HepG2 (cell line): ENCODE results near the gene ANKRD52. TPM values are rescaled to one million over a fixed set of nuclear protein-coding genes. Genes with fewer than 3 reads are reported as not detected.

ENCODE experiments used
- BATF2 ChIP-seq: sonication (generic); formaldehyde crosslinking; IDR thresholded peaks from 2 replicates; pipeline ENCODE4 v1.8.0; 2022; ENCODE audit warnings: mild to moderate bottlenecking, missing genetic modification reagents, moderate library complexity
- CREM ChIP-seq, 2 experiments: sonication (generic) in 1 of 2; formaldehyde crosslinking in 1 of 2; IDR thresholded peaks; 2 replicates each; pipeline versions ENCODE4 v1.4.0 to v1.6.1; 2016 to 2020; ENCODE audit warnings: antibody characterized with exemption in 1 of 2, mild to moderate bottlenecking in 1 of 2, missing genetic modification reagents in 1 of 2
- FOSL2 ChIP-seq: sonication (generic); formaldehyde crosslinking; IDR thresholded peaks from 2 replicates; pipeline ENCODE4 v1.4.0; 2020; ENCODE audit warnings: missing genetic modification reagents
- GZF1 ChIP-seq: sonication (generic); formaldehyde crosslinking; IDR thresholded peaks from 2 replicates; pipeline ENCODE4 v1.5.1; 2020; ENCODE audit warnings: mild to moderate bottlenecking, missing genetic modification reagents
- JUN ChIP-seq: sonication (generic); formaldehyde crosslinking; IDR thresholded peaks from 2 replicates; pipeline ENCODE4 v1.4.0; 2020; ENCODE audit warnings: mild to moderate bottlenecking, missing genetic modification reagents
- MAFG ChIP-seq: sonication (generic); formaldehyde crosslinking; IDR thresholded peaks from 2 replicates; pipeline ENCODE4 v1.5.1; 2020; ENCODE audit warnings: mild to moderate bottlenecking, missing genetic modification reagents
- MEIS2 ChIP-seq: sonication (generic); formaldehyde crosslinking; IDR thresholded peaks from 2 replicates; pipeline ENCODE4 v1.9.0; 2021; ENCODE audit warnings: mild to moderate bottlenecking, missing genetic modification reagents
- NCOR1 ChIP-seq: fragments of 200-600 bp; sonication (generic); IDR thresholded peaks from 2 replicates; pipeline ENCODE4 v1.7.0; 2017; ENCODE audit warnings: antibody characterized with exemption, low read length, borderline replicate concordance
- PRMT3 ChIP-seq: sonication (generic); formaldehyde crosslinking; IDR thresholded peaks from 2 replicates; pipeline ENCODE4 v1.8.1; 2022; ENCODE audit warnings: low read depth, mild to moderate bottlenecking, moderate library complexity, missing genetic modification reagents, borderline replicate concordance
- RBM22 ChIP-seq: fragments of 200-400 bp; formaldehyde crosslinking; optimal IDR thresholded peaks from 2 replicates; pipeline ENCODE3; 2017; ENCODE audit warnings: mild to moderate bottlenecking, low read length, moderate library complexity
- SCMH1 ChIP-seq: sonication (generic); formaldehyde crosslinking; IDR thresholded peaks from 2 replicates; pipeline ENCODE4 v1.9.0; 2021; ENCODE audit warnings: missing genetic modification reagents, mild to moderate bottlenecking, borderline replicate concordance
- SMC3 ChIP-seq: IDR thresholded peaks from 2 replicates; pipeline ENCODE4 v1.6.1; 2011; ENCODE audit warnings: low read length, improper control_type of control experiment
- ZEB1 ChIP-seq: IDR thresholded peaks from 2 replicates; pipeline ENCODE4 v1.6.1; 2012; ENCODE audit warnings: mild to moderate bottlenecking, low read depth, inconsistent platforms; ENCODE audit not compliant: insufficient replicate concordance
- ZGPAT ChIP-seq: IDR thresholded peaks from 2 replicates; pipeline ENCODE4 v1.6.1; 2016; ENCODE audit warnings: mild to moderate bottlenecking
- ZNF225 ChIP-seq: sonication (generic); formaldehyde crosslinking; IDR thresholded peaks from 2 replicates; pipeline ENCODE4 v1.4.0; 2020; ENCODE audit warnings: mild to moderate bottlenecking, missing genetic modification reagents
- ZNF263 ChIP-seq: sonication (generic); formaldehyde crosslinking; IDR thresholded peaks from 2 replicates; pipeline ENCODE4 v1.4.0; 2020; ENCODE audit warnings: missing genetic modification reagents
- ZNF281 ChIP-seq: sonication (generic); formaldehyde crosslinking; IDR thresholded peaks from 2 replicates; pipeline ENCODE4 v1.4.0; 2020; ENCODE audit warnings: missing genetic modification reagents, borderline replicate concordance
- ZNF329 ChIP-seq: sonication (generic); formaldehyde crosslinking; IDR thresholded peaks from 2 replicates; pipeline ENCODE4 v1.9.0; 2021; ENCODE audit warnings: low read depth, mild to moderate bottlenecking, missing genetic modification reagents
- ZNF33A ChIP-seq: sonication (generic); formaldehyde crosslinking; IDR thresholded peaks from 2 replicates; pipeline ENCODE4 v1.5.1; 2020; ENCODE audit warnings: missing genetic modification reagents, mild to moderate bottlenecking, moderate library complexity, borderline replicate concordance
- ZNF382 ChIP-seq: sonication (generic); formaldehyde crosslinking; IDR thresholded peaks from 2 replicates; pipeline ENCODE4 v1.5.0; 2020; ENCODE audit warnings: missing genetic modification reagents, mild to moderate bottlenecking, borderline replicate concordance
- ZNF644 ChIP-seq: IDR thresholded peaks from 2 replicates; pipeline ENCODE4 v1.6.1; 2016; ENCODE audit warnings: low read depth
- ZNF674 ChIP-seq: sonication (generic); formaldehyde crosslinking; IDR thresholded peaks from 2 replicates; pipeline ENCODE4 v1.5.0; 2020; ENCODE audit warnings: low read depth, mild to moderate bottlenecking, missing genetic modification reagents
- ZNF704 ChIP-seq: sonication (generic); formaldehyde crosslinking; IDR thresholded peaks from 2 replicates; pipeline ENCODE4 v1.8.1; 2023; ENCODE audit warnings: mild to moderate bottlenecking, inconsistent platforms, moderate library complexity, missing genetic modification reagents, borderline replicate concordance
- ZNF75D ChIP-seq: sonication (generic); formaldehyde crosslinking; IDR thresholded peaks from 2 replicates; pipeline ENCODE4 v1.8.1; 2023; ENCODE audit warnings: missing genetic modification reagents, mild to moderate bottlenecking, borderline replicate concordance
- ZSCAN9 ChIP-seq: IDR thresholded peaks from 2 replicates; pipeline ENCODE4 v1.6.1; 2016; ENCODE audit warnings: borderline replicate concordance
- polyA plus RNA-seq, 8 experiments: library from polyadenylated mRNA; depleted of rRNA in 3 of 8; stranded (reverse) in 7 of 8; unstranded in 1 of 8; fragments of >200 nt; fragmentation: Illumina TruSeq in 4 of 8; extraction: Trizol in 4 of 8; gene quantifications; 2 replicates each; pipeline versions ENCODE4 v1.2.1 to v1.2.3, GENCODE V29; 2011 to 2016; ENCODE audit warnings: low read depth in 4 of 8, missing spikeins in 1 of 8, mixed read lengths in 1 of 8; ENCODE audit not compliant: insufficient read depth in 1 of 8
- total RNA-seq, 5 experiments: library from RNA; depleted of rRNA; stranded (reverse); fragments of >200 nt; fragmentation: Illumina TruSeq; extraction: Trizol; gene quantifications; 2 replicates each; pipeline ENCODE4 v1.2.3, GENCODE V29; 2016; ENCODE audit warnings: low read depth in 1 of 5

Gene ANKRD52
- total and polyA plus RNA-seq, 2 of the 13 experiments (the other 11 are each of a cell fraction or from before 2014, with no cell fraction given): 7.8 to 9.2 TPM

GRCh38 chr12:56189099-56189917, 68.9 kb downstream of the ANKRD52 start, which contains the start of gene SMARCC2 (continued):
- TF ChIP-seq NCOR1 (no peak), BATF2 (CRISPR knock-in tag) (no peak), ZNF281 (no peak), ZSCAN9 (CRISPR knock-in tag) (no peak), PRMT3 (no peak), ZNF75D (no peak), FOSL2 (CRISPR knock-in tag) (no peak), ZNF382 (no peak), JUN (CRISPR knock-in tag) (no peak), ZGPAT (CRISPR knock-in tag) (no peak; the same call in 1 of the 2 replicates), ZNF263 (CRISPR knock-in tag) (no peak), RBM22 (no peak), ZNF704 (CRISPR knock-in tag) (no peak), SMC3 (0 out of 2 replicates have a peak, but pooled peaks have one; percentile 4), ZNF644 (CRISPR knock-in tag) (no peak), CREM (IDR thresholded peaks at IDR 0.05) (no peak), CREM (CRISPR knock-in tag; IDR thresholded peaks at IDR 0.05) (no peak), MAFG (CRISPR knock-in tag) (no peak), MEIS2 (CRISPR knock-in tag) (no peak), ZNF674 (CRISPR knock-in tag) (no peak), ZNF329 (CRISPR knock-in tag) (no peak), ZNF225 (no peak), GZF1 (CRISPR knock-in tag) (no peak), ZNF33A (CRISPR knock-in tag) (no peak), SCMH1 (CRISPR knock-in tag) (no peak), ZEB1 (no peak)
